ENCODE measurements around the gene RIPK4. TPM values are rescaled to one million over a fixed set of nuclear protein-coding genes. Genes with fewer than 3 reads are reported as not detected.
A peak's percentile ranks its signal among the peaks of the same experiment; 100 is the strongest.

Gene RIPK4
- total RNA-seq, 1 donor from 2014 or later, result 28.9 TPM

- H3K27me3 Mint-ChIP-seq, result no peaks in the 10 kb centered on the region
- no peak overlapping the region for H3K27ac Mint-ChIP-seq
- TF ChIP-seq CTCF (IDR thresholded peaks at IDR 0.05; ENCODE audit: unreplicated experiment), result no peak
- H3K9me3 Mint-ChIP-seq (ENCODE audit: low read depth), result no peaks in the 10 kb centered on the region
- no peak overlapping the region for H3K4me3 Mint-ChIP-seq (ENCODE audit: low read depth)
- no peak for DNase-seq (ENCODE audit: low spot score, unreplicated experiment)
- peaks cover 17% of the 10 kb centered on the region for H3K4me1 Mint-ChIP-seq (ENCODE audit: low read depth)
- peaks cover under 1% of the 10 kb centered on the region for H3K36me3 Mint-ChIP-seq (ENCODE audit: insufficient read depth)
Measured at GRCh38 chr21:41731081-41731480, 35.8 kb downstream of the RIPK4 start.

GRCh38 chr21:41730367-41730765, 36.5 kb downstream of the RIPK4 start:
- Mint-ChIP-seq H3K27ac (no peak overlapping the region), H3K36me3 (ENCODE audit: insufficient read depth) (no peaks in the 10 kb centered on the region), H3K27me3 (no peaks in the 10 kb centered on the region), H3K4me3 (ENCODE audit: low read depth) (no peak overlapping the region), H3K4me1 (ENCODE audit: low read depth) (peaks cover 17% of the 10 kb centered on the region), H3K9me3 (ENCODE audit: low read depth) (no peaks in the 10 kb centered on the region)
- TF ChIP-seq CTCF (IDR thresholded peaks at IDR 0.05; ENCODE audit: unreplicated experiment), result no peak
- no peak for DNase-seq (ENCODE audit: low spot score, unreplicated experiment)

- no peak for TF ChIP-seq CTCF (IDR thresholded peaks at IDR 0.05; ENCODE audit: unreplicated experiment)
- peaks cover 17% of the 10 kb centered on the region for H3K4me1 Mint-ChIP-seq (ENCODE audit: low read depth)
- H3K27ac Mint-ChIP-seq, result no peak overlapping the region
- H3K9me3 Mint-ChIP-seq (ENCODE audit: low read depth), result no peaks in the 10 kb centered on the region
- no peak for DNase-seq (ENCODE audit: low spot score, unreplicated experiment)
- H3K36me3 Mint-ChIP-seq (ENCODE audit: insufficient read depth), result no peaks in the 10 kb centered on the region
- H3K27me3 Mint-ChIP-seq, result no peaks in the 10 kb centered on the region
- no peak overlapping the region for H3K4me3 Mint-ChIP-seq (ENCODE audit: low read depth)
Measured at GRCh38 chr21:41729701-41730366, 37.0 kb downstream of the RIPK4 start.

GRCh38 chr21:41727784-41728763, 38.8 kb downstream of the RIPK4 start:
- TF ChIP-seq CTCF (IDR thresholded peaks at IDR 0.05; ENCODE audit: unreplicated experiment), result no peak
- Mint-ChIP-seq H3K27ac (peak overlapping the region; percentile 27), H3K4me3 (ENCODE audit: low read depth) (no peak overlapping the region), H3K36me3 (ENCODE audit: insufficient read depth) (no peaks in the 10 kb centered on the region), H3K9me3 (ENCODE audit: low read depth) (no peaks in the 10 kb centered on the region), H3K27me3 (no peaks in the 10 kb centered on the region), H3K4me1 (ENCODE audit: low read depth) (peaks cover 16% of the 10 kb centered on the region)
- no peak for DNase-seq (ENCODE audit: low spot score, unreplicated experiment)

DNA sequence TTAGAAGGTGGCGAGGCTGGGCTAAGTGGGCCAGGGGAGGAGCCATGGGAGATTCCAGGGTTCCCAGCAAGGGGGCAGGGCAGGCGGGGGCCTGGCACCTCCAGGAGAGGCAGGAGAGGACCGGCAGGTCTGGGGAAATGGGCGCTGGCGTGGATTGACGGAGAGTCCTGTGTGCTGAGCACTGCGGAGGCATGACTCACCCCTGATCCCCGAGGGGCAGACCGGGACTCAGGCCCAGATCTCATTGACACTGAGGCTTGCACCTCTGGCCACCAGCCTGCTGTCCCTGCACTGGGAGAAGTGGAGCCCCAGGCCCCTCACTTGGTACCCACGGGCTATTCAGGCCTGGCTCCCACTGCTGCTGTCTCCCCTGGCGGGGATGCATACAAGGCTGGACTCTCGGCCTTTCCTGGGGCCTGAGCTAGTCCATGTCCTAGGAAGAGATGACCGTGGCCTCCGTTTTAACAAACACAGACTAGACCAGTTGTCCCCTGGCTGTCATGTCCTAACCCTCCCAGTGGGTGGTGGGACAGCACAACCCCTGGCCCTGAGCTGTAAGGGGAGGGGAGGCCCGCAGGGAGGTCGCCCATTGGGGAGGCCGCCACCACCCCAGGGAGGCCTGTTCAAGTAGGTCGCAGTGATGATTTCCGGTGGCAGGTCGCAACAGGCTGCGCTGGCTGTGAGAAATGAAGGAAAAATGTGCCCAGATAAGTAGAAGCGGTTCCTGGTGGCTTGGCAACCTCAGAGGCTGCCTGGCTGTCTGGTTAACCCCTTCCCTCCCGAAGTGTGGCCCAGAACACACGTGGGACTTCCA, 39.7 kb downstream of the RIPK4 start:
- TF ChIP-seq CTCF (IDR thresholded peaks at IDR 0.05; ENCODE audit: unreplicated experiment), result no peak
- Mint-ChIP-seq H3K4me1 (ENCODE audit: low read depth) (peaks cover 15% of the 10 kb centered on the region), H3K27ac (peak overlapping the region; percentile 56), H3K27me3 (no peaks in the 10 kb centered on the region), H3K36me3 (ENCODE audit: insufficient read depth) (no peaks in the 10 kb centered on the region), H3K9me3 (ENCODE audit: low read depth) (no peaks in the 10 kb centered on the region), H3K4me3 (ENCODE audit: low read depth) (no peak overlapping the region)
- no peak for DNase-seq (ENCODE audit: low spot score, unreplicated experiment)

Measured in progenitor cell of endocrine pancreas (in vitro differentiated cells).